Activated CD8-positive, alpha-beta T cell treated with anti-CD3 and anti-CD28 coated beads for 36 hours (primary cell): Measurements from ENCODE around the gene PTPN21. TPM values are rescaled to one million over a fixed set of nuclear protein-coding genes. Genes with fewer than 3 reads are reported as not detected.
"Not testable (repeated sequence)": the region's sequence is repeated elsewhere in the genome, so short reads cannot be mapped to it uniquely, and the experiment has no call there.

Experiments
- ATAC-seq: fragments of 200-7000 bp; cut with Tn5 transposase; one replicate; pipeline ENCODE4 v1.10.0; 2021; ENCODE audit warnings: mild to moderate bottlenecking, moderate library complexity
- CTCF ChIA-PET: fragments of 350-600 bp; sonication (Branson Sonifier 250); formaldehyde crosslinking; loops from one replicate; lab custom pipeline; 2021; ENCODE audit warnings: antibody characterized with exemption; lab: Charles Lee
- POLR2A ChIA-PET: fragments of 350-600 bp; sonication (Branson Sonifier 250); formaldehyde crosslinking; loops from one replicate; lab custom pipeline; 2021; ENCODE audit warnings: antibody characterized with exemption; lab: Charles Lee
- DNase-seq: peaks from one replicate; pipeline ENCODE4 v3.0.0-alpha.2; 2020
- H3K27ac Mint-ChIP-seq: one replicate; pipeline ENCODE4 v1.8.0; 2021; ENCODE audit warnings: mild to moderate bottlenecking, mixed read lengths
- H3K27me3 Mint-ChIP-seq: one replicate; pipeline ENCODE4 v1.8.0; 2021; ENCODE audit warnings: mixed read lengths
- H3K36me3 Mint-ChIP-seq: one replicate; pipeline ENCODE4 v1.8.0; 2021; ENCODE audit warnings: low read depth, mixed read lengths
- H3K4me1 Mint-ChIP-seq: one replicate; pipeline ENCODE4 v1.8.0; 2021; ENCODE audit warnings: low read depth, mixed read lengths
- H3K4me3 Mint-ChIP-seq: one replicate; pipeline ENCODE4 v1.8.0; 2021; ENCODE audit warnings: mild to moderate bottlenecking, moderate library complexity, mixed read lengths
- H3K9me3 Mint-ChIP-seq: one replicate; pipeline ENCODE4 v1.8.0; 2021; ENCODE audit warnings: mixed read lengths
- CTCF ChIP-seq: fragments of 200-600 bp; IDR thresholded peaks from one replicate; pipeline ENCODE4 v1.8.0; 2022; ENCODE audit warnings: antibody characterized with exemption, mild to moderate bottlenecking
- intact Hi-C: fragments of 100-400 bp; cut with micrococcal nuclease; formaldehyde crosslinking; loops from one replicate; pipeline ENCODE4 v1.10.0; 2022
- total RNA-seq, 2 experiments: library from RNA; stranded (reverse); gene quantifications; one replicate each; pipeline ENCODE4 v1.2.3, GENCODE V29; 2021

The PTPN21 gene
- total RNA-seq, 2 experiments from 2014 or later: not detected

GRCh38 chr14:88542857-88543795 is 11.7 kb downstream of the PTPN21 start:
- Mint-ChIP-seq H3K9me3 (no peaks in the 10 kb centered on the region), H3K4me1 (no peaks in the 10 kb centered on the region), H3K27me3 (peaks cover 2% of the 10 kb centered on the region), H3K27ac (no peak overlapping the region), H3K36me3 (no peaks in the 10 kb centered on the region), H3K4me3 (no peak overlapping the region)
- no peak for ATAC-seq
- intact Hi-C loops: no loop called here
- POLR2A ChIA-PET: no interaction called here
- CTCF ChIA-PET: interaction anchor here (0.8 kb wide), 1 partner anchor 29 kb away, joined by 3 read pairs; no protein-coding TSS in a partner anchor
- DNase-seq: no peak
- no peak for TF ChIP-seq CTCF

DNA sequence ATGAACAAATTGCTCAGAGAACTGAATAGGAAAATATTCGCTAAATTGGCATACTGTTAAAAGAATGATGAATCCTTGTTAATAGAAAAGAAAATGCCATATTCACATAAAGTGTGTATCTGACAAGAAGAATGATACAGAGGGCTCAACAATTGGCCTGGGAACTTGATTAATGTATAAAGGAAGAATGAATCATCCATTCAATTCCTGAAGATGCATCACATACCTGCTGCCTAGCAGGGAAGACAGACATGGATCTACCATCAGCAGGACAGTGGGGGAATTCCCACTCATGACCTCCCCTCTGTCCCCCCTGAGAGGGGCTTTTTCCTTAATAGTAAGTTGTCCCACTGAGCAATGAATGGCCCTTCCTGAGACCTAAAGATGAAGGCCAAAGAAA is 13.5 kb downstream of the PTPN21 start:
- DNase-seq (no peak), ATAC-seq (no peak)
- Mint-ChIP-seq H3K27me3 (peaks cover 2% of the 10 kb centered on the region), H3K4me1 (no peaks in the 10 kb centered on the region), H3K9me3 (no peaks in the 10 kb centered on the region), H3K4me3 (no peak overlapping the region), H3K27ac (no peak overlapping the region), H3K36me3 (no peaks in the 10 kb centered on the region)
- ChIA-PET POLR2A (interaction anchor here (0.6 kb wide), 1 partner anchor 22 kb away, joined by 3 read pairs; no protein-coding TSS in a partner anchor), CTCF (no interaction called here)
- intact Hi-C loops: no loop called here
- TF ChIP-seq CTCF: no peak

- Mint-ChIP-seq H3K4me1 (no peaks in the 10 kb centered on the region), H3K9me3 (no peaks in the 10 kb centered on the region), H3K27me3 (peaks cover 3% of the 10 kb centered on the region), H3K4me3 (no peak overlapping the region), H3K27ac (no peak overlapping the region), H3K36me3 (no peaks in the 10 kb centered on the region)
- ChIA-PET CTCF (no interaction called here), POLR2A (no interaction called here)
- no peak for TF ChIP-seq CTCF
- DNase-seq: no peak
- no peak for ATAC-seq
- intact Hi-C loops: no loop called here
These were observed 19.0 kb downstream of the PTPN21 start for GRCh38 chr14:88535813-88536212.

- peaks cover 9% of the 10 kb centered on the region for H3K27me3 Mint-ChIP-seq
- no peak overlapping the region for H3K4me3 Mint-ChIP-seq
- H3K4me1 Mint-ChIP-seq: no peaks in the 10 kb centered on the region
- no peak overlapping the region for H3K27ac Mint-ChIP-seq
- peaks cover 1% of the 10 kb centered on the region for H3K36me3 Mint-ChIP-seq
- POLR2A ChIA-PET: no interaction called here
- peaks cover 3% of the 10 kb centered on the region for H3K9me3 Mint-ChIP-seq
- DNase-seq (no peak), ATAC-seq (no peak)
- intact Hi-C loops: no loop called here
- CTCF ChIA-PET: no interaction called here
- TF ChIP-seq CTCF: no peak
These were observed 19.7 kb downstream of the PTPN21 start for GRCh38 chr14:88535149-88535548.

DNA sequence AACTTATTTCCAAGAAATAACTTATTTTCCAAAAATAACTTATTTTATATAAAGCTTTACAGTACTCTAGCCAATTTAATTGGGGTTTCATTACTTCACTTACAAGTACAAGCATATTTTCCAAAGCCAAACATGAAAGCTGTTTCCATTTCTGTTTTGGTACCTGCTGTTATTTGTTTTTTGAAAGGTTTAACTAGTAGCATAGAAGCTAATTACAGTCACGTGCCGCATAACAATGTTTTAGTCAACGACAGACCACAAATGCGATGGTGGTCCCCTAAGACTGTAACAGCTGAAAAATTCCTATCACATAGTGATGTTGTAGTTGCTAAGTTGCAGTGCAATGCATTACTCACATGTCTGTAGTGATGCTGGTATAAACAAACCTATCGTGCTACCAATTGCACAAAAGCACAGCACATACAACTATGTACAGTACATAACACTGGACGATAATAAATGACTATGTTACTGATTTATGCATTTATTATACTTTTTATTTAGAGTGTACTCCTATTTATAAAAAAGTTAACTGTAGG is 21.7 kb downstream of the PTPN21 start:
- ATAC-seq: no peak
- Mint-ChIP-seq H3K9me3 (peaks cover 9% of the 10 kb centered on the region), H3K4me1 (no peaks in the 10 kb centered on the region), H3K27me3 (peaks cover 17% of the 10 kb centered on the region), H3K4me3 (no peak overlapping the region), H3K36me3 (peaks cover 2% of the 10 kb centered on the region), H3K27ac (no peak overlapping the region)
- POLR2A ChIA-PET: no interaction called here
- intact Hi-C loops: no loop called here
- CTCF ChIA-PET: no interaction called here
- no peak for TF ChIP-seq CTCF
- DNase-seq: no peak

- POLR2A ChIA-PET, CTCF ChIA-PET, H3K4me1 Mint-ChIP-seq, ATAC-seq, H3K27ac Mint-ChIP-seq, H3K36me3 Mint-ChIP-seq, H3K4me3 Mint-ChIP-seq, intact Hi-C loops, DNase-seq: not testable (repeated sequence)
- H3K27me3 Mint-ChIP-seq: peaks cover 35% of the 10 kb centered on the region
- H3K9me3 Mint-ChIP-seq: peaks cover 12% of the 10 kb centered on the region
These were observed 24.9 kb downstream of the PTPN21 start for GRCh38 chr14:88529889-88530288.
